ENCODE measurements around the gene AATK.

Gene AATK

GRCh38 chr17:81111066-81111465 is 55.0 kb downstream of the AATK start:
- DNase-seq, result no peak

- DNase-seq, result no peak
These were observed 55.5 kb downstream of the AATK start for GRCh38 chr17:81110488-81111040.

- DNase-seq, result no peak
These were observed 56.1 kb downstream of the AATK start for GRCh38 chr17:81109957-81110356.

GRCh38 chr17:81108220-81108619 is 57.8 kb downstream of the AATK start:
- no peak for DNase-seq

GRCh38 chr17:81106716-81107115 is 59.3 kb downstream of the AATK start:
- no peak for DNase-seq

GRCh38 chr17:81103379-81103778 is 62.6 kb downstream of the AATK start:
- no peak for DNase-seq

- DNase-seq, result no peak
These were observed 63.2 kb downstream of the AATK start for GRCh38 chr17:81102869-81103268.

- DNase-seq, result no peak
These were observed 63.7 kb downstream of the AATK start for GRCh38 chr17:81102352-81102751.

GRCh38 chr17:81101614-81102306 is 64.3 kb downstream of the AATK start:
- peak; percentile 84 to 88 for DNase-seq

GRCh38 chr17:81100668-81101067 is 65.4 kb downstream of the AATK start:
- DNase-seq, result no peak

GRCh38 chr17:81099888-81100287 is 66.1 kb downstream of the AATK start:
- no peak for DNase-seq

GRCh38 chr17:81097943-81098308 is 68.1 kb downstream of the AATK start:
- no peak for DNase-seq

GRCh38 chr17:81097134-81097942 is 68.7 kb downstream of the AATK start:
- peak; percentile 78 to 81 for DNase-seq

- no peak for DNase-seq
These were observed 69.3 kb downstream of the AATK start for GRCh38 chr17:81096741-81097133.

- DNase-seq, result peak; percentile 36 to 43
These were observed 70.6 kb downstream of the AATK start for GRCh38 chr17:81095383-81095762.

GRCh38 chr17:81094509-81095382 is 71.3 kb downstream of the AATK start:
- DNase-seq, result peak; percentile 87 to 99

GRCh38 chr17:81093619-81094508 is 72.2 kb downstream of the AATK start:
- DNase-seq, result no peak

- no peak for DNase-seq
These were observed 73.4 kb downstream of the AATK start for GRCh38 chr17:81092518-81093095.

GRCh38 chr17:81091774-81092517 is 74.1 kb downstream of the AATK start:
- DNase-seq, result no peak

GRCh38 chr17:81091154-81091553 is 74.9 kb downstream of the AATK start:
- DNase-seq, result no peak
